Caco-2 (cell line): Measurements from ENCODE around the gene PERP. TPM values are rescaled to one million over a fixed set of nuclear protein-coding genes. Genes with fewer than 3 reads are reported as not detected.
"Not testable (repeated sequence)": the region's sequence is repeated elsewhere in the genome, so short reads cannot be mapped to it uniquely, and the experiment has no call there.

Experiments
- BruUV-seq: library from RNA; stranded (reverse); fragments of 400-500 nt; replicated peaks from 2 replicates; lab custom pipeline; 2021; lab: Mats Ljungman, UMichigan
- CTCF ChIA-PET: fragments of 300-600 bp; sonication (Branson Sonifier 250); formaldehyde crosslinking; loops from one replicate; lab custom pipeline; 2022; ENCODE audit warnings: antibody characterized with exemption; lab: Charles Lee
- POLR2A ChIA-PET: fragments of 300-600 bp; sonication (Branson Sonifier 250); formaldehyde crosslinking; loops from one replicate; lab custom pipeline; 2022; ENCODE audit warnings: antibody characterized with exemption; lab: Charles Lee
- DNase-seq, 2 experiments: peaks; one replicate each; pipeline versions ENCODE4 v3.0.0 to v3.0.0-alpha.2; 2020 to 2022
- H3K27me3 ChIP-seq: replicated peaks from 2 replicates; pipeline ENCODE4 v1.6.0; 2011; ENCODE audit warnings: low read length; ENCODE audit not compliant: control insufficient read depth, insufficient read depth
- H3K36me3 ChIP-seq: 2 replicates; pipeline ENCODE4 v1.5.1; 2011; ENCODE audit warnings: low read length; ENCODE audit not compliant: control insufficient read depth, insufficient read depth
- H3K4me1 ChIP-seq: fragments of 250-450 bp; sonication (Bioruptor Pico); 2 replicates; pipeline ENCODE4 v1.5.1; 2020; ENCODE audit warnings: mild to moderate bottlenecking
- H3K4me3 ChIP-seq: 2 replicates; pipeline ENCODE4 v1.5.1; 2011; ENCODE audit warnings: low read depth, mild to moderate bottlenecking, control low read depth, low read length
- H3K9me3 ChIP-seq: fragments of 250-450 bp; sonication (Bioruptor Pico); 2 replicates; pipeline ENCODE4 v1.5.1; 2020; ENCODE audit warnings: mild to moderate bottlenecking, moderate library complexity
- H3K27ac Mint-ChIP-seq: one replicate; pipeline ENCODE4 v1.8.0; 2022; ENCODE audit warnings: mixed read lengths; ENCODE audit not compliant: unreplicated experiment
- H3K27me3 Mint-ChIP-seq: one replicate; pipeline ENCODE4 v1.8.0; 2022; ENCODE audit warnings: mixed read lengths; ENCODE audit not compliant: insufficient read depth, unreplicated experiment
- H3K36me3 Mint-ChIP-seq: one replicate; pipeline ENCODE4 v1.8.0; 2022; ENCODE audit warnings: mild to moderate bottlenecking, mixed read lengths; ENCODE audit not compliant: insufficient read depth, unreplicated experiment
- H3K4me1 Mint-ChIP-seq: one replicate; pipeline ENCODE4 v1.8.0; 2022; ENCODE audit warnings: low read depth, mixed read lengths; ENCODE audit not compliant: unreplicated experiment
- H3K4me3 Mint-ChIP-seq: one replicate; pipeline ENCODE4 v1.8.0; 2022; ENCODE audit warnings: mild to moderate bottlenecking, moderate library complexity, mixed read lengths; ENCODE audit not compliant: unreplicated experiment
- H3K9me3 Mint-ChIP-seq: one replicate; pipeline ENCODE4 v1.8.0; 2022; ENCODE audit warnings: mixed read lengths; ENCODE audit not compliant: unreplicated experiment
- CTCF ChIP-seq, 2 experiments: fragments of 200-600 bp in 1 of 2; IDR thresholded peaks; 1 replicate in 1 of 2; 2 replicates in 1 of 2; pipeline versions ENCODE4 v1.5.1 to v1.8.0; 2011 to 2022; ENCODE audit warnings: antibody characterized with exemption in 1 of 2, control low read depth in 1 of 2, inconsistent platforms in 1 of 2, low read depth in 1 of 2, low read length in 1 of 2, mild to moderate bottlenecking in 1 of 2, moderate library complexity in 1 of 2; ENCODE audit not compliant: insufficient read depth in 1 of 2, severe bottlenecking in 1 of 2, unreplicated experiment in 1 of 2
- intact Hi-C: fragments of 100-400 bp; cut with micrococcal nuclease; formaldehyde crosslinking; loops from one replicate; pipeline ENCODE4 v1.10.0; 2022; ENCODE audit not compliant: unreplicated experiment
- total RNA-seq: library from RNA; stranded (reverse); gene quantifications from 2 replicates; pipeline ENCODE4 v1.2.3, GENCODE V29; 2022

PERP gene
- total RNA-seq, 1 experiment from 2014 or later = 141 TPM

DNA sequence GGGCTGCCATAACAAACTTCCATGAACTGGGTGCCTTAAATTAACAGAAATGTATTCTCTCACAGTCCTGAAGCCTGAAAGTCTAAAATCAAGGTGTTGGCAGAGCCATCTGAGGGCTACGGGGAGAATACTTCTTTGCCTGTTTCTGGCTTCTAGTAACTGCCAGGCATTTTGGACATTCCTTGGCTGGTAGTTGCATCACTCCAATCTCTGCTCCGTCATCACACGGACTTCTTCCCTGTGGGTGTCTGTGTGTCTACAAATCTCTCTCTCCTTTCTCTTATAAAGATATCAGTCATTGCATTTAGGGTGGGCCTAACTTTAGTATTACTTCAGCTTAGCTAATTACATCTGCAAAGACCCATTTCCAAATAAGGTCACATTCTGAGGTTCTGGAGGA lies 20.9 kb upstream of the PERP start:
- CTCF ChIA-PET = no interaction called here
- POLR2A ChIA-PET = no interaction called here
- no peak for TF ChIP-seq CTCF (IDR thresholded peaks at IDR 0.05; ENCODE audit: insufficient read depth in 1 of 2, low read depth in 1 of 2, low read length in 1 of 2, severe bottlenecking in 1 of 2, unreplicated experiment in 1 of 2)
- peaks cover 22% of the 10 kb centered on the region for H3K9me3 Mint-ChIP-seq
- no peaks in the 10 kb centered on the region for H3K27me3 ChIP-seq
- intact Hi-C loops = no loop called here
- no peak overlapping the region for H3K27ac Mint-ChIP-seq
- no peaks in the 10 kb centered on the region for H3K36me3 Mint-ChIP-seq
- H3K27me3 Mint-ChIP-seq = peaks cover 2% of the 10 kb centered on the region
- H3K4me3 Mint-ChIP-seq = no peak overlapping the region
- no peaks in the 10 kb centered on the region for H3K4me1 ChIP-seq
- no peak for DNase-seq
- no peaks in the 10 kb centered on the region for H3K4me1 Mint-ChIP-seq
- no TSS peak for BruUV-seq
- no peak overlapping the region for H3K4me3 ChIP-seq
- 0 out of 2 replicates have a peak, but pooled peaks cover 5% of the 10 kb centered on the region for H3K9me3 ChIP-seq
- no peaks in the 10 kb centered on the region for H3K36me3 ChIP-seq

DNA sequence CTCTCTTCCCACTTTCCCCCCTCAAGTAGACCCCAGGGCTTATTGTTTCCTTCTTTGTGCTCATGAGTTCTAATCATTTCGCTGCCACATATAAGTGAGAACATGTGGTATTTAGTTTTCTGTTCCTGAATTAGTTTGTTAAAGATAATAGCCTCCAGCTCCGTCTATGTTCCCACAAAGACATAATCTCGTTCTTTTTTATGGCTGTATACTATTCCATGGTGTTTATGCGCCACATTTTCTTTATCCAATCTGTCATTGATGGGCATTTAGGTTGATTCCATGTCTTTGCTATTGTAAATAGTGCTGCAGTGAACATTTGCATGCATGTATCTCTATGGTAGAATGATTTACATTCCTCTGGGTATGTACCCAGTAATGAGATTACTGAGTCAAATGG lies 16.9 kb upstream of the PERP start:
- no TSS peak for BruUV-seq
- Histone ChIP-seq H3K36me3 (no peaks in the 10 kb centered on the region), H3K27me3 (no peaks in the 10 kb centered on the region), H3K9me3 (0 out of 2 replicates have a peak, but pooled peaks cover 5% of the 10 kb centered on the region), H3K4me3 (no peak overlapping the region), H3K4me1 (no peaks in the 10 kb centered on the region)
- no peak overlapping the region for H3K27ac Mint-ChIP-seq
- no peaks in the 10 kb centered on the region for H3K4me1 Mint-ChIP-seq
- H3K27me3 Mint-ChIP-seq = no peaks in the 10 kb centered on the region
- ChIA-PET CTCF (no interaction called here), POLR2A (no interaction called here)
- H3K36me3 Mint-ChIP-seq = no peaks in the 10 kb centered on the region
- DNase-seq = no peak
- H3K9me3 Mint-ChIP-seq = peaks cover 21% of the 10 kb centered on the region
- intact Hi-C loops = no loop called here
- H3K4me3 Mint-ChIP-seq = no peak overlapping the region
- TF ChIP-seq CTCF (IDR thresholded peaks at IDR 0.05; ENCODE audit: insufficient read depth in 1 of 2, low read depth in 1 of 2, low read length in 1 of 2, severe bottlenecking in 1 of 2, unreplicated experiment in 1 of 2) = no peak

- Mint-ChIP-seq H3K4me3 (no peak overlapping the region), H3K9me3 (peaks cover 29% of the 10 kb centered on the region), H3K36me3 (peaks cover 5% of the 10 kb centered on the region), H3K27me3 (no peaks in the 10 kb centered on the region), H3K27ac (no peak overlapping the region), H3K4me1 (peaks cover 7% of the 10 kb centered on the region)
- Histone ChIP-seq H3K36me3 (no peaks in the 10 kb centered on the region), H3K4me3 (no peak overlapping the region), H3K9me3 (0 out of 2 replicates have a peak, but pooled peaks cover 5% of the 10 kb centered on the region), H3K27me3 (no peaks in the 10 kb centered on the region), H3K4me1 (peaks cover 13% of the 10 kb centered on the region; the same call in 1 of the 2 replicates)
- no TSS peak for BruUV-seq
- intact Hi-C loops = loop anchor here (5.0 kb wide), 2 partner anchors 112 to 647 kb away; no protein-coding TSS in a partner anchor
- no peak for TF ChIP-seq CTCF (IDR thresholded peaks at IDR 0.05; ENCODE audit: insufficient read depth in 1 of 2, low read depth in 1 of 2, low read length in 1 of 2, severe bottlenecking in 1 of 2, unreplicated experiment in 1 of 2)
- POLR2A ChIA-PET = no interaction called here
- CTCF ChIA-PET = no interaction called here
- DNase-seq = no peak
Measured at GRCh38 chr6:138119976-138120375, 12.8 kb upstream of the PERP start.

DNA sequence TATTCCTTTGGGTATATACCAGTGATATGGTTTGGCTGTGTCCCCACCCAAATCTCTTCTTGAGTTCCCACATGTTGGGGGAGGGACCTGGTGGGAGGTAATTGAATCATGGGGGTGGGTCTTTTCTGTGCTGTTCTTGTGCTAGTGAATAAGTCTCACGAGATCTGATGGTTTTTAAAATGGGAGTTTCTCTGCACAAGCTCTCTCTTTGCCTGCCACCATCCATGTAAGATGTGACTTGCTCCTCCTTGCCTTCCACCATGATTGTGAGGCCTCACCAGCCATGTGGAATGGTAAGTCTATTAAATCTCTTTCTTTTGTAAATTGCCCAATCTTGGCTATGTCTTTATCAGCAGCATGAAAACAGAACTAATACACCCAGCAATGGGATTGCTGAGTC lies 12.0 kb upstream of the PERP start:
- H3K4me3 ChIP-seq, H3K36me3 Mint-ChIP-seq, H3K27ac Mint-ChIP-seq, H3K36me3 ChIP-seq, POLR2A ChIA-PET, CTCF ChIA-PET, H3K27me3 Mint-ChIP-seq, DNase-seq, H3K4me3 Mint-ChIP-seq, H3K4me1 Mint-ChIP-seq, H3K27me3 ChIP-seq, H3K9me3 ChIP-seq, BruUV-seq: not testable (repeated sequence)
- H3K4me1 ChIP-seq = peaks cover 13% of the 10 kb centered on the region; the same call in 1 of the 2 replicates
- intact Hi-C loops = loop anchor here (5.0 kb wide), 2 partner anchors 113 to 648 kb away; no protein-coding TSS in a partner anchor
- peaks cover 22% of the 10 kb centered on the region for H3K9me3 Mint-ChIP-seq
